H9 (cell line): Measurements from ENCODE around the gene TTC17. TPM values are rescaled to one million over a fixed set of nuclear protein-coding genes. Genes with fewer than 3 reads are reported as not detected.

Source experiments
- DNase-seq: peaks from one replicate; pipeline ENCODE4 v3.0.0-alpha.2; 2017
- H2AFZ ChIP-seq: one replicate; pipeline ENCODE4 v1.6.1; 2013; ENCODE audit warnings: mild to moderate bottlenecking, low read length, control low read depth, moderate library complexity
- H2AK5ac ChIP-seq: 2 replicates; pipeline ENCODE4 v1.6.1; 2013; ENCODE audit warnings: low read length, control low read depth, mixed read lengths; ENCODE audit not compliant: insufficient read length
- H2BK120ac ChIP-seq: one replicate; pipeline ENCODE4 v1.6.1; 2013; ENCODE audit warnings: low read depth, mild to moderate bottlenecking, low read length, control low read depth, inconsistent platforms; ENCODE audit not compliant: poor library complexity, severe bottlenecking
- H2BK12ac ChIP-seq: 2 replicates; pipeline ENCODE4 v1.6.1; 2013; ENCODE audit warnings: low read length, control low read depth, mixed read lengths, low read depth; ENCODE audit not compliant: insufficient read length
- H2BK15ac ChIP-seq: 2 replicates; pipeline ENCODE4 v1.6.1; 2013; ENCODE audit warnings: low read depth, low read length, control low read depth
- H2BK20ac ChIP-seq: one replicate; pipeline ENCODE4 v1.6.1; 2013; ENCODE audit warnings: low read depth, mild to moderate bottlenecking, low read length, control low read depth, inconsistent platforms; ENCODE audit not compliant: poor library complexity, severe bottlenecking
- H2BK5ac ChIP-seq: 2 replicates; pipeline ENCODE4 v1.6.1; 2013; ENCODE audit warnings: low read length, control low read depth, mixed read lengths; ENCODE audit not compliant: insufficient read length
- H3K14ac ChIP-seq: 2 replicates; pipeline ENCODE4 v1.6.1; 2013; ENCODE audit warnings: low read length, control low read depth; ENCODE audit not compliant: insufficient read depth
- H3K18ac ChIP-seq: 2 replicates; pipeline ENCODE4 v1.6.1; 2013; ENCODE audit warnings: low read depth, mild to moderate bottlenecking, mixed read lengths, low read length, control low read depth; ENCODE audit not compliant: insufficient read length
- H3K23ac ChIP-seq: 2 replicates; pipeline ENCODE4 v1.6.1; 2013; ENCODE audit warnings: low read length, control low read depth, mixed read lengths, low read depth; ENCODE audit not compliant: insufficient read length
- H3K23me2 ChIP-seq: 2 replicates; pipeline ENCODE4 v1.6.1; 2013; ENCODE audit warnings: low read depth, mild to moderate bottlenecking, mixed read lengths, low read length, control low read depth; ENCODE audit not compliant: insufficient read length, poor library complexity, severe bottlenecking
- H3K27ac ChIP-seq: 2 replicates; pipeline ENCODE4 v1.5.1; 2013; ENCODE audit warnings: low read length, control low read depth, mixed read lengths, low read depth; ENCODE audit not compliant: insufficient read length
- H3K27me3 ChIP-seq: 2 replicates; pipeline ENCODE4 v1.6.1; 2013; ENCODE audit warnings: low read length, control low read depth, inconsistent platforms; ENCODE audit not compliant: insufficient read depth
- H3K4ac ChIP-seq: 2 replicates; pipeline ENCODE4 v1.6.1; 2013; ENCODE audit warnings: low read depth, mild to moderate bottlenecking, control low read depth, inconsistent platforms, low read length, moderate library complexity
- H3K4me1 ChIP-seq: 2 replicates; pipeline ENCODE4 v1.6.1; 2013; ENCODE audit warnings: low read length, control low read depth, inconsistent platforms; ENCODE audit not compliant: insufficient read depth
- H3K4me2 ChIP-seq: 2 replicates; pipeline ENCODE4 v1.6.1; 2013; ENCODE audit warnings: low read length, control low read depth, mixed read lengths; ENCODE audit not compliant: insufficient read length, insufficient read depth
- H3K56ac ChIP-seq: 2 replicates; pipeline ENCODE4 v1.6.1; 2013; ENCODE audit warnings: low read depth, mild to moderate bottlenecking, mixed read lengths, low read length, control low read depth; ENCODE audit not compliant: insufficient read length
- H3K79me1 ChIP-seq: 2 replicates; pipeline ENCODE4 v1.6.1; 2013; ENCODE audit warnings: low read depth, mild to moderate bottlenecking, moderate library complexity, low read length, control low read depth, inconsistent platforms; ENCODE audit not compliant: insufficient read depth, poor library complexity, severe bottlenecking
- H3K79me2 ChIP-seq: 2 replicates; pipeline ENCODE4 v1.6.1; 2013; ENCODE audit warnings: low read length, control low read depth, inconsistent platforms; ENCODE audit not compliant: insufficient read depth
- H3K9ac ChIP-seq: 2 replicates; pipeline ENCODE4 v1.6.1; 2013; ENCODE audit warnings: low read length, control low read depth, mixed read lengths; ENCODE audit not compliant: insufficient read length; ENCODE audit errors: extremely low read depth
- H3K9me3 ChIP-seq: one replicate; pipeline ENCODE4 v1.6.1; 2013; ENCODE audit warnings: low read depth, low read length, inconsistent platforms; ENCODE audit not compliant: control insufficient read depth
- H3T11ph ChIP-seq: one replicate; pipeline ENCODE4 v1.6.1; 2013; ENCODE audit warnings: mild to moderate bottlenecking, low read length, control low read depth, inconsistent platforms
- H4K20me1 ChIP-seq: one replicate; pipeline ENCODE4 v1.6.1; 2013; ENCODE audit not compliant: control insufficient read depth, insufficient read length, insufficient read depth
- H4K5ac ChIP-seq: 2 replicates; pipeline ENCODE4 v1.6.1; 2013; ENCODE audit warnings: low read depth, mild to moderate bottlenecking, mixed read lengths, low read length, control low read depth; ENCODE audit not compliant: insufficient read length
- H4K8ac ChIP-seq: replicated peaks from 2 replicates; pipeline ENCODE4 v1.6.1; 2013; ENCODE audit warnings: low read length, control low read depth, mixed read lengths, low read depth; ENCODE audit not compliant: insufficient read length
- H4K91ac ChIP-seq: 2 replicates; pipeline ENCODE4 v1.6.1; 2013; ENCODE audit warnings: low read depth, mild to moderate bottlenecking, moderate library complexity, mixed read lengths, low read length, control low read depth; ENCODE audit not compliant: insufficient read length
- H3K27ac Mint-ChIP-seq, 3 experiments: 2 replicates in 2 of 3; 3 replicates in 1 of 3; pipeline ENCODE4 v1.8.0; 2020 to 2021; ENCODE audit warnings: mixed read lengths in 3 of 3, mild to moderate bottlenecking in 1 of 3, moderate library complexity in 1 of 3
- H3K27me3 Mint-ChIP-seq: 2 replicates; pipeline ENCODE4 v1.8.0; 2021; ENCODE audit warnings: low read depth, mild to moderate bottlenecking, moderate library complexity, mixed read lengths
- H3K36me3 Mint-ChIP-seq, 3 experiments: 2 replicates in 2 of 3; 3 replicates in 1 of 3; pipeline ENCODE4 v1.8.0; 2020 to 2021; ENCODE audit warnings: low read depth in 3 of 3, mixed read lengths in 3 of 3; ENCODE audit not compliant: insufficient read depth in 1 of 3
- H3K4me1 Mint-ChIP-seq, 2 experiments: 2 replicates each; pipeline ENCODE4 v1.8.0; 2020; ENCODE audit warnings: mixed read lengths in 2 of 2
- H3K4me3 Mint-ChIP-seq, 2 experiments: 2 replicates in 1 of 2; 3 replicates in 1 of 2; pipeline ENCODE4 v1.8.0; 2020 to 2021; ENCODE audit warnings: mild to moderate bottlenecking in 2 of 2, mixed read lengths in 2 of 2, moderate library complexity in 1 of 2
- H3K9me3 Mint-ChIP-seq, 2 experiments: 2 replicates in 1 of 2; 3 replicates in 1 of 2; pipeline ENCODE4 v1.8.0; 2020; ENCODE audit warnings: mild to moderate bottlenecking in 2 of 2, mixed read lengths in 2 of 2, moderate library complexity in 1 of 2
- WGBS: extraction: QIAGEN DNeasy Blood & Tissue Kit; methylation state at CpG from one replicate; pipeline ENCODE4 v1.1.7; 2013; ENCODE audit warnings: missing lambda C conversion rate, low lambda C conversion rate, mixed read lengths; ENCODE audit not compliant: insufficient read length; ENCODE audit errors: extremely low coverage; 5-methylcytosine and 5-hydroxymethylcytosine counted together
- total RNA-seq: library from RNA; stranded (reverse); gene quantifications from 2 replicates; pipeline ENCODE4 v1.2.1, GENCODE V29; 2021
- TF ChIP-seq, protein P1 (sequence below): fragments of 200-600 bp; sonication (generic); conservative IDR thresholded peaks from 3 replicates; pipeline ENCODE4 v1.8.0; 2021; ENCODE audit warnings: antibody characterized with exemption, mild to moderate bottlenecking

Gene TTC17
- total RNA-seq, 1 experiment from 2014 or later: 68.5 TPM

GRCh38 chr11:43542750-43543712 is 184.3 kb downstream of the TTC17 start:
- no peak overlapping the region for H2BK120ac ChIP-seq
- Mint-ChIP-seq H3K36me3 (peaks cover 1 to 7% (median 2%) of the 10 kb centered on the region in 3 experiments; a peak in 2 of 7 replicates), H3K27me3 (peaks cover 66% of the 10 kb centered on the region), H3K27ac (no peak overlapping the region), H3K9me3 (peaks cover 5 to 7% of the 10 kb centered on the region in 2 experiments), H3K4me3 (no peak overlapping the region), H3K4me1 (peaks cover 10% of the 10 kb centered on the region in 2 experiments)
- TF ChIP-seq, protein P1, sequence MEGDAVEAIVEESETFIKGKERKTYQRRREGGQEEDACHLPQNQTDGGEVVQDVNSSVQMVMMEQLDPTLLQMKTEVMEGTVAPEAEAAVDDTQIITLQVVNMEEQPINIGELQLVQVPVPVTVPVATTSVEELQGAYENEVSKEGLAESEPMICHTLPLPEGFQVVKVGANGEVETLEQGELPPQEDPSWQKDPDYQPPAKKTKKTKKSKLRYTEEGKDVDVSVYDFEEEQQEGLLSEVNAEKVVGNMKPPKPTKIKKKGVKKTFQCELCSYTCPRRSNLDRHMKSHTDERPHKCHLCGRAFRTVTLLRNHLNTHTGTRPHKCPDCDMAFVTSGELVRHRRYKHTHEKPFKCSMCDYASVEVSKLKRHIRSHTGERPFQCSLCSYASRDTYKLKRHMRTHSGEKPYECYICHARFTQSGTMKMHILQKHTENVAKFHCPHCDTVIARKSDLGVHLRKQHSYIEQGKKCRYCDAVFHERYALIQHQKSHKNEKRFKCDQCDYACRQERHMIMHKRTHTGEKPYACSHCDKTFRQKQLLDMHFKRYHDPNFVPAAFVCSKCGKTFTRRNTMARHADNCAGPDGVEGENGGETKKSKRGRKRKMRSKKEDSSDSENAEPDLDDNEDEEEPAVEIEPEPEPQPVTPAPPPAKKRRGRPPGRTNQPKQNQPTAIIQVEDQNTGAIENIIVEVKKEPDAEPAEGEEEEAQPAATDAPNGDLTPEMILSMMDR: no peak
- no peak overlapping the region for H3K4me2 ChIP-seq
- no peak overlapping the region for H3T11ph ChIP-seq
- H3K27me3 ChIP-seq: peaks cover 9% of the 10 kb centered on the region; the same call in 1 of the 2 replicates
- no peak overlapping the region for H3K4ac ChIP-seq
- no peak overlapping the region for H2BK12ac ChIP-seq
- no peak overlapping the region for H2BK20ac ChIP-seq
- no peak overlapping the region for H3K56ac ChIP-seq
- no peaks in the 10 kb centered on the region for H3K4me1 ChIP-seq
- no CpG with 5 or more reads among the region's 7 CpGs for WGBS
- H2AFZ ChIP-seq: no peak overlapping the region
- H3K79me2 ChIP-seq: no peaks in the 10 kb centered on the region; the same call in 1 of the 2 replicates
- H2BK15ac ChIP-seq: no peak overlapping the region
- no peak overlapping the region for H3K27ac ChIP-seq
- H4K8ac ChIP-seq: no peak overlapping the region
- no peak overlapping the region for H4K5ac ChIP-seq
- no peaks in the 10 kb centered on the region for H3K9me3 ChIP-seq
- no peaks in the 10 kb centered on the region for H3K23me2 ChIP-seq
- no peak overlapping the region for H2AK5ac ChIP-seq
- no peak overlapping the region for H2BK5ac ChIP-seq
- H4K20me1 ChIP-seq: no peaks in the 10 kb centered on the region
- H3K18ac ChIP-seq: no peak overlapping the region
- H3K79me1 ChIP-seq: no peaks in the 10 kb centered on the region
- H3K14ac ChIP-seq: no peak overlapping the region
- H3K9ac ChIP-seq: no peak overlapping the region
- no peak for DNase-seq
- no peak overlapping the region for H3K23ac ChIP-seq
- H4K91ac ChIP-seq: no peak overlapping the region

Other genes with a start within 250 kb of the TTC17 start
- gene API5, start 46.9 kb upstream of the TTC17 start, total RNA-seq: 147 and 151 TPM in 2 replicates